PC-3 (cell line): ENCODE data around the gene CELF5. TPM values are rescaled to one million over a fixed set of nuclear protein-coding genes. Genes with fewer than 3 reads are reported as not detected.

Experiments
- ATAC-seq: fragments of 200-7000 bp; cut with Tn5 transposase; 2 replicates; pipeline ENCODE4 v1.9.1; 2020; ENCODE audit warnings: mild to moderate bottlenecking, moderate library complexity
- BruUV-seq: library from RNA; stranded (reverse); fragments of 400-500 nt; replicated peaks from 2 replicates; lab custom pipeline; 2021; lab: Mats Ljungman, UMichigan
- CTCF ChIA-PET: fragments of 300-600 bp; sonication (Branson Sonifier 250); formaldehyde crosslinking; loops from one replicate; lab custom pipeline; 2022; ENCODE audit warnings: antibody characterized with exemption; lab: Charles Lee
- POLR2A ChIA-PET: fragments of 300-600 bp; sonication (Branson Sonifier 250); formaldehyde crosslinking; loops from one replicate; lab custom pipeline; 2022; ENCODE audit warnings: antibody characterized with exemption; ENCODE audit not compliant: unreplicated experiment; lab: Charles Lee
- DNase-seq: peaks from one replicate; pipeline ENCODE4 v3.0.0-alpha.2; 2015
- H2AFZ ChIP-seq: fragments of 300-600 bp; sonication (generic); 2 replicates; pipeline ENCODE4 v1.6.0; 2016; ENCODE audit warnings: antibody characterized with exemption, low read length
- H3F3A ChIP-seq: fragments of 300-600 bp; sonication (generic); one replicate; pipeline ENCODE4 v1.6.0; 2017; ENCODE audit warnings: antibody characterized with exemption, low read length, control low read depth, mild to moderate bottlenecking; ENCODE audit not compliant: unreplicated experiment
- H3K27ac ChIP-seq: fragments of 300-600 bp; sonication (generic); 2 replicates; pipeline ENCODE4 v1.5.1; 2016; ENCODE audit warnings: mild to moderate bottlenecking, low read length
- H3K27me3 ChIP-seq: fragments of 300-600 bp; sonication (generic); 2 replicates; pipeline ENCODE4 v1.6.1; 2016; ENCODE audit warnings: low read length, mixed read lengths
- H3K36me3 ChIP-seq: fragments of 300-600 bp; sonication (generic); 2 replicates; pipeline ENCODE4 v1.6.1; 2016; ENCODE audit warnings: low read depth, mixed run types, low read length, mixed read lengths
- H3K4me1 ChIP-seq: fragments of 300-600 bp; sonication (generic); 2 replicates; pipeline ENCODE4 v1.5.1; 2016; ENCODE audit warnings: low read length; ENCODE audit not compliant: insufficient read depth
- H3K4me2 ChIP-seq: fragments of 300-600 bp; sonication (generic); 2 replicates; pipeline ENCODE4 v1.6.0; 2016; ENCODE audit warnings: low read length
- H3K4me3 ChIP-seq: fragments of 300-600 bp; sonication (generic); 2 replicates; pipeline ENCODE4 v1.5.1; 2016; ENCODE audit warnings: mild to moderate bottlenecking, low read length, mixed read lengths
- H3K79me2 ChIP-seq: fragments of 300-600 bp; sonication (generic); 2 replicates; pipeline ENCODE4 v1.6.1; 2017; ENCODE audit warnings: low read length, mixed read lengths
- H3K9ac ChIP-seq: fragments of 300-600 bp; sonication (generic); 2 replicates; pipeline ENCODE4 v1.6.0; 2016; ENCODE audit warnings: mild to moderate bottlenecking, low read length
- H3K9me2 ChIP-seq: fragments of 300-600 bp; sonication (generic); replicated peaks from 2 replicates; pipeline ENCODE4 v1.6.1; 2016; ENCODE audit warnings: mixed run types, low read length, mixed read lengths
- H3K9me3 ChIP-seq: fragments of 300-600 bp; sonication (generic); 2 replicates; pipeline ENCODE4 v1.6.1; 2016; ENCODE audit warnings: low read length, mixed read lengths
- H4K20me1 ChIP-seq: fragments of 300-600 bp; sonication (generic); 2 replicates; pipeline ENCODE4 v1.6.1; 2016; ENCODE audit warnings: low read length, mixed read lengths
- EZH2 ChIP-seq: fragments of 300-600 bp; sonication (generic); IDR thresholded peaks from one replicate; pipeline ENCODE4 v1.6.1; 2017; ENCODE audit warnings: antibody characterized with exemption, mild to moderate bottlenecking, low read length; ENCODE audit not compliant: unreplicated experiment
- EZH2phosphoT487 ChIP-seq: fragments of 300-600 bp; sonication (generic); IDR thresholded peaks from 2 replicates; pipeline ENCODE4 v1.6.1; 2018; ENCODE audit warnings: mild to moderate bottlenecking, antibody characterized with exemption, low read length, borderline replicate concordance
- intact Hi-C: fragments of 100-400 bp; cut with micrococcal nuclease; formaldehyde crosslinking; loops from 2 replicates; pipeline ENCODE4 v1.9.0; 2023
- total RNA-seq: library from RNA; depleted of rRNA; stranded (reverse); fragments of >200 nt; gene quantifications from 2 replicates; pipeline ENCODE4 v1.2.3, GENCODE V29; 2014
- TF ChIP-seq, protein P1 (sequence below): fragments of 300-600 bp; sonication (generic); conservative IDR thresholded peaks from 2 replicates; pipeline ENCODE4 v1.5.1; 2017; ENCODE audit warnings: antibody characterized with exemption, low read depth, mild to moderate bottlenecking, low read length

CELF5 gene
- total RNA-seq, 1 experiment from 2014 or later, result 0.44 TPM

GRCh38 chr19:3188627-3189596, 35.5 kb upstream of the CELF5 start:
- Histone ChIP-seq H3F3A (no peaks in the 10 kb centered on the region), H3K27me3 (no peaks in the 10 kb centered on the region), H4K20me1 (peaks cover 16% of the 10 kb centered on the region), H2AFZ (no peak overlapping the region), H3K4me2 (no peak overlapping the region), H3K9me2 (no peaks in the 10 kb centered on the region), H3K9me3 (no peaks in the 10 kb centered on the region), H3K27ac (no peak overlapping the region), H3K79me2 (peaks cover 72% of the 10 kb centered on the region), H3K4me1 (peaks cover 10% of the 10 kb centered on the region), H3K36me3 (no peaks in the 10 kb centered on the region; the same call in 1 of the 2 replicates), H3K4me3 (no peak overlapping the region), H3K9ac (no peak overlapping the region)
- no peak for DNase-seq
- no TSS peak for BruUV-seq
- intact Hi-C loops, result no loop called here
- TF ChIP-seq EZH2, result no peak
- TF ChIP-seq, protein P1, sequence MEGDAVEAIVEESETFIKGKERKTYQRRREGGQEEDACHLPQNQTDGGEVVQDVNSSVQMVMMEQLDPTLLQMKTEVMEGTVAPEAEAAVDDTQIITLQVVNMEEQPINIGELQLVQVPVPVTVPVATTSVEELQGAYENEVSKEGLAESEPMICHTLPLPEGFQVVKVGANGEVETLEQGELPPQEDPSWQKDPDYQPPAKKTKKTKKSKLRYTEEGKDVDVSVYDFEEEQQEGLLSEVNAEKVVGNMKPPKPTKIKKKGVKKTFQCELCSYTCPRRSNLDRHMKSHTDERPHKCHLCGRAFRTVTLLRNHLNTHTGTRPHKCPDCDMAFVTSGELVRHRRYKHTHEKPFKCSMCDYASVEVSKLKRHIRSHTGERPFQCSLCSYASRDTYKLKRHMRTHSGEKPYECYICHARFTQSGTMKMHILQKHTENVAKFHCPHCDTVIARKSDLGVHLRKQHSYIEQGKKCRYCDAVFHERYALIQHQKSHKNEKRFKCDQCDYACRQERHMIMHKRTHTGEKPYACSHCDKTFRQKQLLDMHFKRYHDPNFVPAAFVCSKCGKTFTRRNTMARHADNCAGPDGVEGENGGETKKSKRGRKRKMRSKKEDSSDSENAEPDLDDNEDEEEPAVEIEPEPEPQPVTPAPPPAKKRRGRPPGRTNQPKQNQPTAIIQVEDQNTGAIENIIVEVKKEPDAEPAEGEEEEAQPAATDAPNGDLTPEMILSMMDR, result no peak
- CTCF ChIA-PET, result no interaction called here
- ATAC-seq, result no peak
- POLR2A ChIA-PET, result no interaction called here

GRCh38 chr19:3189702-3190469, 34.6 kb upstream of the CELF5 start:
- Histone ChIP-seq H2AFZ (no peak overlapping the region), H3K4me1 (peaks cover 10% of the 10 kb centered on the region), H3K79me2 (peaks cover 77% of the 10 kb centered on the region), H3K4me2 (no peak overlapping the region), H3K36me3 (peaks cover 2% of the 10 kb centered on the region; the same call in 1 of the 2 replicates), H3K9me3 (no peaks in the 10 kb centered on the region), H3K9ac (no peak overlapping the region), H3K27ac (no peak overlapping the region), H3K4me3 (no peak overlapping the region), H3K27me3 (no peaks in the 10 kb centered on the region), H3F3A (no peaks in the 10 kb centered on the region), H4K20me1 (peaks cover 16% of the 10 kb centered on the region), H3K9me2 (no peaks in the 10 kb centered on the region)
- BruUV-seq, result no TSS peak
- ATAC-seq (no peak), DNase-seq (no peak)
- CTCF ChIA-PET, result no interaction called here
- TF ChIP-seq, protein P1, result no peak
- TF ChIP-seq EZH2phosphoT487 (no peak), EZH2 (no peak)
- intact Hi-C loops, result no loop called here
- POLR2A ChIA-PET, result no interaction called here
